Measurements from ENCODE around the gene APOA1.

APOA1 gene

GRCh38 chr11:116812109-116812508 lies 25.3 kb downstream of the APOA1 start:
- TF ChIP-seq ZFP3 (tag by site-specific recombination; IDR thresholded peaks at IDR 0.05; ENCODE audit: low read depth) (no peak), ZNF449 (tag by site-specific recombination; IDR thresholded peaks at IDR 0.05) (no peak), ZNF335 (tag by site-specific recombination; conservative IDR thresholded peaks at IDR 0.05) (no peak), KLF16 (tag by site-specific recombination; IDR thresholded peaks at IDR 0.05) (no peak), OVOL3 (tag by site-specific recombination; IDR thresholded peaks at IDR 0.05) (no peak), ZNF843 (tag by site-specific recombination; IDR thresholded peaks at IDR 0.05) (no peak), ZBTB17 (tag by site-specific recombination; IDR thresholded peaks at IDR 0.05) (no peak), ZNF654 (tag by site-specific recombination; IDR thresholded peaks at IDR 0.05; ENCODE audit: low read depth) (no peak), ZNF792 (tag by site-specific recombination; IDR thresholded peaks at IDR 0.05) (no peak), GLIS2 (tag by site-specific recombination; IDR thresholded peaks at IDR 0.05) (no peak), ZNF18 (tag by site-specific recombination; IDR thresholded peaks at IDR 0.05) (no peak), ZNF37A (tag by site-specific recombination; IDR thresholded peaks at IDR 0.05) (no peak), ZNF274 (IDR thresholded peaks at IDR 0.05; ENCODE audit: low read length) (no peak), ZNF274 (tag by site-specific recombination; IDR thresholded peaks at IDR 0.05; ENCODE audit: borderline replicate concordance) (no peak), ZNF561 (tag by site-specific recombination; IDR thresholded peaks at IDR 0.05; ENCODE audit: borderline replicate concordance) (no peak), ZNF48 (tag by site-specific recombination; IDR thresholded peaks at IDR 0.05) (no peak)
- Histone ChIP-seq H3K36me3 (ENCODE audit: control insufficient read depth in 2 of 2, insufficient read depth in 1 of 2, low read length in 2 of 2) (no peaks in the 10 kb centered on the region), H3K9me3 (ENCODE audit: control insufficient read depth, insufficient read depth, low read depth, low read length) (no peaks in the 10 kb centered on the region), H3K4me1 (ENCODE audit: control insufficient read depth, insufficient read depth, low read length) (no peaks in the 10 kb centered on the region), H3K27ac (ENCODE audit: extremely low read depth, low read depth, low read length) (no peak overlapping the region), H3K4me3 (ENCODE audit: low read depth, low read length) (no peak overlapping the region)
- POLR2A ChIA-PET = no interaction called here
- CTCF ChIA-PET = interaction anchor here (0.6 to 2.4 kb wide), 4 partner anchors 18 to 145 kb away, joined by 4 to 19 read pairs (median 10); no protein-coding TSS in a partner anchor

GRCh38 chr11:116811194-116811593 lies 26.2 kb downstream of the APOA1 start:
- no peaks in the 10 kb centered on the region for H3K9me3 ChIP-seq (ENCODE audit: control insufficient read depth, insufficient read depth, low read depth, low read length)
- POLR2A ChIA-PET = no interaction called here
- CTCF ChIA-PET = interaction anchor here (0.6 to 1.2 kb wide), 3 partner anchors 17 to 530 kb away, joined by 3 to 5 read pairs (median 4); no protein-coding TSS in a partner anchor
- H3K36me3 ChIP-seq (ENCODE audit: control insufficient read depth in 2 of 2, insufficient read depth in 1 of 2, low read length in 2 of 2) = no peaks in the 10 kb centered on the region
- no peaks in the 10 kb centered on the region for H3K4me1 ChIP-seq (ENCODE audit: control insufficient read depth, insufficient read depth, low read length)
- H3K4me3 ChIP-seq (ENCODE audit: low read depth, low read length) = no peak overlapping the region
- H3K27ac ChIP-seq (ENCODE audit: extremely low read depth, low read depth, low read length) = no peak overlapping the region
- TF ChIP-seq ZSCAN4 (tag by site-specific recombination; IDR thresholded peaks at IDR 0.05) = no peak
- no peak for TF ChIP-seq ZNF19 (tag by site-specific recombination; IDR thresholded peaks at IDR 0.05; ENCODE audit: low read depth)
- no peak for TF ChIP-seq ZNF692 (tag by site-specific recombination; IDR thresholded peaks at IDR 0.05)
- TF ChIP-seq ZNF362 (tag by site-specific recombination; IDR thresholded peaks at IDR 0.05) = no peak
- no peak for TF ChIP-seq ZBTB44 (tag by site-specific recombination; IDR thresholded peaks at IDR 0.05)
- TF ChIP-seq PRDM10 (tag by site-specific recombination; IDR thresholded peaks at IDR 0.05) = no peak
- no peak for TF ChIP-seq PRDM1 (tag by site-specific recombination; IDR thresholded peaks at IDR 0.05)
- no peak for TF ChIP-seq SALL2 (tag by site-specific recombination; IDR thresholded peaks at IDR 0.05; ENCODE audit: borderline replicate concordance)
